ENCODE measurements around the gene TCF12. TPM values are rescaled to one million over a fixed set of nuclear protein-coding genes. Genes with fewer than 3 reads are reported as not detected.

Gene TCF12
- total RNA-seq, 2 experiments from 2014 or later = 63.4 to 70.7 TPM

- Mint-ChIP-seq H3K4me1 (ENCODE audit: low read depth) (peaks cover 25% of the 10 kb centered on the region), H3K36me3 (ENCODE audit: low read depth) (no peaks in the 10 kb centered on the region), H3K9me3 (ENCODE audit: insufficient read depth) (no peaks in the 10 kb centered on the region), H3K27me3 (ENCODE audit: low read depth) (no peaks in the 10 kb centered on the region), H3K4me3 (no peak overlapping the region), H3K27ac (no peak overlapping the region)
- CTCF ChIA-PET = interaction anchor here (0.9 to 1.0 kb wide), 2 partner anchors 8 to 10 kb away, joined by 3 read pairs; no protein-coding TSS in a partner anchor
- POLR2A ChIA-PET = no interaction called here
- ATAC-seq (no peak), DNase-seq (no peak)
Observed at GRCh38 chr15:56984681-56985481, 66.4 kb downstream of the TCF12 start.

- no peak overlapping the region for H3K4me3 Mint-ChIP-seq
- H3K27me3 Mint-ChIP-seq (ENCODE audit: low read depth) = no peaks in the 10 kb centered on the region
- DNase-seq (no peak), ATAC-seq (no peak)
- H3K4me1 Mint-ChIP-seq (ENCODE audit: low read depth) = peaks cover 27% of the 10 kb centered on the region
- H3K36me3 Mint-ChIP-seq (ENCODE audit: low read depth) = no peaks in the 10 kb centered on the region
- POLR2A ChIA-PET = no interaction called here
- CTCF ChIA-PET = interaction anchor here (0.9 to 1.4 kb wide), 3 partner anchors 9 to 46 kb away, joined by 3 read pairs; no protein-coding TSS in a partner anchor
- H3K27ac Mint-ChIP-seq = no peak overlapping the region
- no peaks in the 10 kb centered on the region for H3K9me3 Mint-ChIP-seq (ENCODE audit: insufficient read depth)
Observed at GRCh38 chr15:56985856-56986255, 67.4 kb downstream of the TCF12 start.

- ATAC-seq (no peak), DNase-seq (no peak)
- ChIA-PET POLR2A (no interaction called here), CTCF (interaction anchor here (1.4 to 1.8 kb wide), 2 partner anchors 38 to 44 kb away, joined by 3 to 4 read pairs; no protein-coding TSS in a partner anchor)
- H3K4me1 Mint-ChIP-seq (ENCODE audit: low read depth) = peaks cover 23% of the 10 kb centered on the region
- H3K27ac Mint-ChIP-seq = no peak overlapping the region
- no peaks in the 10 kb centered on the region for H3K9me3 Mint-ChIP-seq (ENCODE audit: insufficient read depth)
- H3K4me3 Mint-ChIP-seq = no peak overlapping the region
- H3K27me3 Mint-ChIP-seq (ENCODE audit: low read depth) = no peaks in the 10 kb centered on the region
- H3K36me3 Mint-ChIP-seq (ENCODE audit: low read depth) = no peaks in the 10 kb centered on the region
Observed at GRCh38 chr15:56987286-56987685, 68.8 kb downstream of the TCF12 start.

GRCh38 chr15:56988219-56988618 is 69.8 kb downstream of the TCF12 start:
- H3K36me3 Mint-ChIP-seq (ENCODE audit: low read depth) = peaks cover 6% of the 10 kb centered on the region
- no peak for ATAC-seq

GRCh38 chr15:56989411-56989924 is 71.0 kb downstream of the TCF12 start:
- ChIA-PET CTCF (no interaction called here), POLR2A (no interaction called here)
- ATAC-seq (no peak), DNase-seq (no peak)
- H3K36me3 Mint-ChIP-seq (ENCODE audit: low read depth) = peaks cover 11% of the 10 kb centered on the region
- no peaks in the 10 kb centered on the region for H3K9me3 Mint-ChIP-seq (ENCODE audit: insufficient read depth)
- H3K4me3 Mint-ChIP-seq = no peak overlapping the region
- no peak overlapping the region for H3K27ac Mint-ChIP-seq
- no peaks in the 10 kb centered on the region for H3K27me3 Mint-ChIP-seq (ENCODE audit: low read depth)
- H3K4me1 Mint-ChIP-seq (ENCODE audit: low read depth) = peaks cover 17% of the 10 kb centered on the region

More at GRCh38 chr15:56988219-56988618, 69.8 kb downstream of the TCF12 start:
- POLR2A ChIA-PET = no interaction called here
- H3K27me3 Mint-ChIP-seq (ENCODE audit: low read depth) = no peaks in the 10 kb centered on the region
- H3K4me3 Mint-ChIP-seq = no peak overlapping the region
- H3K9me3 Mint-ChIP-seq (ENCODE audit: insufficient read depth) = no peaks in the 10 kb centered on the region
- no peak overlapping the region for H3K27ac Mint-ChIP-seq
- H3K4me1 Mint-ChIP-seq (ENCODE audit: low read depth) = peaks cover 17% of the 10 kb centered on the region
- CTCF ChIA-PET = interaction anchor here (1.8 kb wide), 1 partner anchor 39 kb away, joined by 4 read pairs; no protein-coding TSS in a partner anchor
- no peak for DNase-seq

GRCh38 chr15:56991017-56991416 is 72.6 kb downstream of the TCF12 start:
- Mint-ChIP-seq H3K36me3 (ENCODE audit: low read depth) (peaks cover 19% of the 10 kb centered on the region), H3K27ac (no peak overlapping the region), H3K4me1 (ENCODE audit: low read depth) (peaks cover 13% of the 10 kb centered on the region), H3K27me3 (ENCODE audit: low read depth) (no peaks in the 10 kb centered on the region), H3K4me3 (no peak overlapping the region), H3K9me3 (ENCODE audit: insufficient read depth) (no peaks in the 10 kb centered on the region)
- DNase-seq (no peak), ATAC-seq (no peak)
- ChIA-PET CTCF (interaction anchor here (1.0 kb wide), 1 partner anchor 61 kb away, joined by 3 read pairs; no protein-coding TSS in a partner anchor), POLR2A (no interaction called here)

- Mint-ChIP-seq H3K36me3 (ENCODE audit: low read depth) (peaks cover 25% of the 10 kb centered on the region), H3K9me3 (ENCODE audit: insufficient read depth) (peaks cover 6% of the 10 kb centered on the region), H3K27me3 (ENCODE audit: low read depth) (no peaks in the 10 kb centered on the region), H3K4me1 (ENCODE audit: low read depth) (peaks cover 11% of the 10 kb centered on the region), H3K4me3 (no peak overlapping the region), H3K27ac (no peak overlapping the region)
- ATAC-seq = no peak
- ChIA-PET POLR2A (interaction anchor here (0.6 kb wide), 1 partner anchor 143 kb away, joined by 3 read pairs; no protein-coding TSS in a partner anchor), CTCF (no interaction called here)
- DNase-seq = no peak
Observed at GRCh38 chr15:56992725-56993124, 74.3 kb downstream of the TCF12 start.

- Mint-ChIP-seq H3K4me3 (no peak overlapping the region), H3K27ac (no peak overlapping the region), H3K27me3 (ENCODE audit: low read depth) (no peaks in the 10 kb centered on the region), H3K9me3 (ENCODE audit: insufficient read depth) (peaks cover 6% of the 10 kb centered on the region), H3K4me1 (ENCODE audit: low read depth) (peaks cover 9% of the 10 kb centered on the region), H3K36me3 (ENCODE audit: low read depth) (peaks cover 25% of the 10 kb centered on the region)
- ATAC-seq (no peak), DNase-seq (no peak)
- ChIA-PET CTCF (no interaction called here), POLR2A (no interaction called here)
Observed at GRCh38 chr15:56994280-56994679, 75.8 kb downstream of the TCF12 start.

GRCh38 chr15:56996093-56996492 is 77.6 kb downstream of the TCF12 start:
- Mint-ChIP-seq H3K27ac (no peak overlapping the region), H3K27me3 (ENCODE audit: low read depth) (no peaks in the 10 kb centered on the region), H3K4me3 (no peak overlapping the region), H3K9me3 (ENCODE audit: insufficient read depth) (peaks cover 6% of the 10 kb centered on the region), H3K36me3 (ENCODE audit: low read depth) (peaks cover 25% of the 10 kb centered on the region), H3K4me1 (ENCODE audit: low read depth) (peaks cover 1% of the 10 kb centered on the region)
- POLR2A ChIA-PET = no interaction called here
- ATAC-seq (no peak), DNase-seq (no peak)
- CTCF ChIA-PET = no interaction called here

GRCh38 chr15:56996746-56997470 is 78.5 kb downstream of the TCF12 start:
- no peaks in the 10 kb centered on the region for H3K27me3 Mint-ChIP-seq (ENCODE audit: low read depth)
- peaks cover 25% of the 10 kb centered on the region for H3K36me3 Mint-ChIP-seq (ENCODE audit: low read depth)
- H3K9me3 Mint-ChIP-seq (ENCODE audit: insufficient read depth) = peaks cover 6% of the 10 kb centered on the region
- H3K4me1 Mint-ChIP-seq (ENCODE audit: low read depth) = peaks cover 1% of the 10 kb centered on the region
- CTCF ChIA-PET = no interaction called here
- H3K4me3 Mint-ChIP-seq = no peak overlapping the region
- POLR2A ChIA-PET = no interaction called here
- H3K27ac Mint-ChIP-seq = no peak overlapping the region
- ATAC-seq (no peak), DNase-seq (no peak)

GRCh38 chr15:57003418-57003817 is 85.0 kb downstream of the TCF12 start:
- peaks cover 6% of the 10 kb centered on the region for H3K4me1 Mint-ChIP-seq (ENCODE audit: low read depth)
- POLR2A ChIA-PET = no interaction called here

GRCh38 chr15:57005244-57005643 is 86.8 kb downstream of the TCF12 start:
- Mint-ChIP-seq H3K27me3 (ENCODE audit: low read depth) (no peaks in the 10 kb centered on the region), H3K4me3 (no peak overlapping the region), H3K9me3 (ENCODE audit: insufficient read depth) (no peaks in the 10 kb centered on the region), H3K36me3 (ENCODE audit: low read depth) (peaks cover 6% of the 10 kb centered on the region), H3K27ac (no peak overlapping the region), H3K4me1 (ENCODE audit: low read depth) (peaks cover 6% of the 10 kb centered on the region)
- no peak for ATAC-seq
- DNase-seq = no peak
- ChIA-PET CTCF (no interaction called here), POLR2A (no interaction called here)

More at GRCh38 chr15:57003418-57003817, 85.0 kb downstream of the TCF12 start:
- peaks cover 6% of the 10 kb centered on the region for H3K36me3 Mint-ChIP-seq (ENCODE audit: low read depth)
- H3K4me3 Mint-ChIP-seq = no peak overlapping the region
- no peak for ATAC-seq
- no peaks in the 10 kb centered on the region for H3K27me3 Mint-ChIP-seq (ENCODE audit: low read depth)
- H3K27ac Mint-ChIP-seq = no peak overlapping the region
- H3K9me3 Mint-ChIP-seq (ENCODE audit: insufficient read depth) = no peaks in the 10 kb centered on the region
- DNase-seq = no peak
- CTCF ChIA-PET = interaction anchor here (0.7 kb wide), 1 partner anchor 21 kb away, joined by 3 read pairs; no protein-coding TSS in a partner anchor

All from activated CD8-positive, alpha-beta T cell treated with anti-CD3 and anti-CD28 coated beads, Interleukin-2, amount 10 ng/mL, durations not matched to agents 7 days and 5 days (primary cell).